Measurements from ENCODE around the gene SLIT2. TPM values are rescaled to one million over a fixed set of nuclear protein-coding genes. Genes with fewer than 3 reads are reported as not detected.

The SLIT2 gene
- total and polyA plus RNA-seq, 8 donors: 2.1 to 57.3 (median 5.2) TPM

- H3K4me1 ChIP-seq: peaks cover 0 to 8% (median 0%) of the 10 kb centered on the region in 4 donors
- DNase-seq: no peak
- no peaks in the 10 kb centered on the region for H3K36me3 ChIP-seq
- H3K27me3 ChIP-seq: no peaks in the 10 kb centered on the region
- no peaks in the 10 kb centered on the region for H3K9me3 ChIP-seq
- 92 to 97% (median 94%) methylated on average over 1 of the region's 1 CpG for WGBS, 5 donors
- TF ChIP-seq POLR2AphosphoS5 (IDR thresholded peaks at IDR 0.05) (no peak), EP300 (IDR thresholded peaks at IDR 0.05) (no peak), POLR2A (IDR thresholded peaks at IDR 0.05) (no peak), CTCF (IDR thresholded peaks at IDR 0.05) (no peak)
- H3K27ac ChIP-seq: peak overlapping the region in 1 of 5 donors; percentile 64
- H3K4me3 ChIP-seq: no peak overlapping the region
- intact Hi-C loops (cut with DNase I; ENCODE audit: low total_unique reads): no loop called here
Measured at GRCh38 chr4:20265726-20266125, 14.0 kb downstream of the SLIT2 start.

GRCh38 chr4:20266215-20267082 lies 14.7 kb downstream of the SLIT2 start:
- intact Hi-C loops (cut with DNase I; ENCODE audit: low total_unique reads): no loop called here
- H3K4me1 ChIP-seq: peaks cover 0 to 8% (median 0%) of the 10 kb centered on the region in 4 donors
- DNase-seq: peak in 1 of 2 donors; percentile 34
- 57 to 68% (median 61%) methylated on average over 4 of the region's 4 CpGs for WGBS, 5 donors
- H3K4me3 ChIP-seq: no peak overlapping the region
- no peaks in the 10 kb centered on the region for H3K27me3 ChIP-seq
- H3K36me3 ChIP-seq: no peaks in the 10 kb centered on the region
- H3K9me3 ChIP-seq: no peaks in the 10 kb centered on the region
- no peak for TF ChIP-seq POLR2A (IDR thresholded peaks at IDR 0.05)
- TF ChIP-seq EP300 (IDR thresholded peaks at IDR 0.05): no peak
- TF ChIP-seq POLR2AphosphoS5 (IDR thresholded peaks at IDR 0.05): no peak
- TF ChIP-seq CTCF (IDR thresholded peaks at IDR 0.05): no peak
- H3K27ac ChIP-seq: peak overlapping the region in 3 of 5 donors; percentile 0 to 64 (median 39)

GRCh38 chr4:20268028-20268427 lies 16.3 kb downstream of the SLIT2 start:
- no peaks in the 10 kb centered on the region for H3K27me3 ChIP-seq
- H3K36me3 ChIP-seq: no peaks in the 10 kb centered on the region
- peaks cover 0 to 8% (median 0%) of the 10 kb centered on the region in 4 donors for H3K4me1 ChIP-seq
- intact Hi-C loops (cut with DNase I; ENCODE audit: low total_unique reads): no loop called here
- peak overlapping the region in 1 of 5 donors; percentile 64 for H3K27ac ChIP-seq
- no peak overlapping the region for H3K4me3 ChIP-seq
- H3K9me3 ChIP-seq: no peaks in the 10 kb centered on the region
- TF ChIP-seq CTCF (IDR thresholded peaks at IDR 0.05) (no peak), POLR2AphosphoS5 (IDR thresholded peaks at IDR 0.05) (no peak), EP300 (IDR thresholded peaks at IDR 0.05) (no peak), POLR2A (IDR thresholded peaks at IDR 0.05) (no peak)
- no peak for DNase-seq

- no peak for DNase-seq
- Histone ChIP-seq H3K27ac (no peak overlapping the region), H3K36me3 (no peaks in the 10 kb centered on the region), H3K9me3 (no peaks in the 10 kb centered on the region), H3K27me3 (no peaks in the 10 kb centered on the region), H3K4me1 (peaks cover 0 to 8% (median 0%) of the 10 kb centered on the region in 4 donors), H3K4me3 (no peak overlapping the region)
- intact Hi-C loops (cut with DNase I; ENCODE audit: low total_unique reads): no loop called here
- no peak for TF ChIP-seq CTCF (IDR thresholded peaks at IDR 0.05)
- no peak for TF ChIP-seq POLR2AphosphoS5 (IDR thresholded peaks at IDR 0.05)
- no peak for TF ChIP-seq POLR2A (IDR thresholded peaks at IDR 0.05)
- TF ChIP-seq EP300 (IDR thresholded peaks at IDR 0.05): no peak
- 50 to 77% (median 55%) methylated on average over 1 of the region's 1 CpG for WGBS, 5 donors
Measured at GRCh38 chr4:20269320-20269719, 17.6 kb downstream of the SLIT2 start.
